ENCODE measurements around the gene CHN2. TPM values are rescaled to one million over a fixed set of nuclear protein-coding genes. Genes with fewer than 3 reads are reported as not detected.

CHN2 gene
- total and polyA plus RNA-seq, 10 donors = 4.2 to 52.0 (median 28.5) TPM

- Histone ChIP-seq H3K36me3 (no peaks in the 10 kb centered on the region), H3K4me3 (no peak overlapping the region), H3K4me1 (peaks cover 3 to 57% (median 17%) of the 10 kb centered on the region in 6 donors), H3K9me3 (no peaks in the 10 kb centered on the region), H3K27ac (peak overlapping the region in 5 of 8 donors; percentile 63 to 79 (median 75)), H3K27me3 (replicated peaks in 1 of 7) (no peaks in the 10 kb centered on the region)
- no peak for DNase-seq
- intact Hi-C loops (cut with DNase I; ENCODE audit: low total_unique reads) = no loop called here
- WGBS, 5 donors = 90 to 97% (median 94%) methylated on average over 7 of the region's 7 CpGs
- TF ChIP-seq POLR2AphosphoS5 (IDR thresholded peaks at IDR 0.05) (no peak), POLR2A (IDR thresholded peaks at IDR 0.05) (no peak)
- TF ChIP-seq, protein P1, sequence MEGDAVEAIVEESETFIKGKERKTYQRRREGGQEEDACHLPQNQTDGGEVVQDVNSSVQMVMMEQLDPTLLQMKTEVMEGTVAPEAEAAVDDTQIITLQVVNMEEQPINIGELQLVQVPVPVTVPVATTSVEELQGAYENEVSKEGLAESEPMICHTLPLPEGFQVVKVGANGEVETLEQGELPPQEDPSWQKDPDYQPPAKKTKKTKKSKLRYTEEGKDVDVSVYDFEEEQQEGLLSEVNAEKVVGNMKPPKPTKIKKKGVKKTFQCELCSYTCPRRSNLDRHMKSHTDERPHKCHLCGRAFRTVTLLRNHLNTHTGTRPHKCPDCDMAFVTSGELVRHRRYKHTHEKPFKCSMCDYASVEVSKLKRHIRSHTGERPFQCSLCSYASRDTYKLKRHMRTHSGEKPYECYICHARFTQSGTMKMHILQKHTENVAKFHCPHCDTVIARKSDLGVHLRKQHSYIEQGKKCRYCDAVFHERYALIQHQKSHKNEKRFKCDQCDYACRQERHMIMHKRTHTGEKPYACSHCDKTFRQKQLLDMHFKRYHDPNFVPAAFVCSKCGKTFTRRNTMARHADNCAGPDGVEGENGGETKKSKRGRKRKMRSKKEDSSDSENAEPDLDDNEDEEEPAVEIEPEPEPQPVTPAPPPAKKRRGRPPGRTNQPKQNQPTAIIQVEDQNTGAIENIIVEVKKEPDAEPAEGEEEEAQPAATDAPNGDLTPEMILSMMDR (IDR thresholded peaks at IDR 0.05 in 8 of 11, conservative IDR thresholded peaks at IDR 0.05 in 3 of 11) = no peak
Observed at GRCh38 chr7:29249383-29249750, 54.8 kb downstream of the CHN2 start.

DNA sequence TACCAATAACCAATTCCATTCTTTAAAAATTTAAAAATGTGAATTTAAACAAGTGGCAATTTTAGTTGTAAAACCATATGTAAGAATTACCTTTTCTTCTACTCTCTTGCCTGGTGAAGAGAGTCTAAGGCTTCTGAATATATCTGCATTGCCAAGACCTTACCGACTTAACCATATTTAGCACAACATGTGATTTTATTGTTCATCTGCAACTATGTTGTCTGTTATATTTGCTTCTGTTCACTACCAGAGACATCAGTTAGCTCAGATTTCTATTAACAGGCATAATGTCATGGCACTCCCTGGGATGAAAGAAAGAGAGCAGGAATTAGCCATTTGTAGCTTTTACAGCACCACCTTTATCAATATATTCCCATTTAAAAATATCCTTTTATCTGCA, 55.3 kb downstream of the CHN2 start:
- no peak for TF ChIP-seq POLR2A (IDR thresholded peaks at IDR 0.05)
- no peak for TF ChIP-seq POLR2AphosphoS5 (IDR thresholded peaks at IDR 0.05)
- TF ChIP-seq, protein P1 (IDR thresholded peaks at IDR 0.05 in 8 of 11, conservative IDR thresholded peaks at IDR 0.05 in 3 of 11) = no peak
- H3K4me3 ChIP-seq = no peak overlapping the region
- peaks cover 3 to 52% (median 17%) of the 10 kb centered on the region in 6 donors for H3K4me1 ChIP-seq
- peak overlapping the region in 2 of 8 donors; percentile 75 to 79 for H3K27ac ChIP-seq
- no peaks in the 10 kb centered on the region for H3K9me3 ChIP-seq
- H3K36me3 ChIP-seq = no peaks in the 10 kb centered on the region
- WGBS, 5 donors = 88 to 98% (median 93%) methylated on average over 1 of the region's 1 CpG
- no peak for DNase-seq
- no peaks in the 10 kb centered on the region for H3K27me3 ChIP-seq (replicated peaks in 1 of 7)
- intact Hi-C loops (cut with DNase I; ENCODE audit: low total_unique reads) = no loop called here

GRCh38 chr7:29253225-29253624, 58.6 kb downstream of the CHN2 start:
- no peak for DNase-seq
- Histone ChIP-seq H3K27me3 (replicated peaks in 1 of 7) (no peaks in the 10 kb centered on the region), H3K36me3 (no peaks in the 10 kb centered on the region), H3K27ac (no peak overlapping the region), H3K4me1 (peaks cover 0 to 27% (median 7%) of the 10 kb centered on the region in 6 donors), H3K4me3 (no peak overlapping the region), H3K9me3 (no peaks in the 10 kb centered on the region)
- WGBS, 5 donors = 97 to 100% (median 97%) methylated on average over 1 of the region's 1 CpG
- no peak for TF ChIP-seq POLR2A (IDR thresholded peaks at IDR 0.05)
- no peak for TF ChIP-seq POLR2AphosphoS5 (IDR thresholded peaks at IDR 0.05)
- TF ChIP-seq, protein P1 (IDR thresholded peaks at IDR 0.05 in 8 of 11, conservative IDR thresholded peaks at IDR 0.05 in 3 of 11) = no peak
- intact Hi-C loops (cut with DNase I; ENCODE audit: low total_unique reads) = no loop called here

DNA sequence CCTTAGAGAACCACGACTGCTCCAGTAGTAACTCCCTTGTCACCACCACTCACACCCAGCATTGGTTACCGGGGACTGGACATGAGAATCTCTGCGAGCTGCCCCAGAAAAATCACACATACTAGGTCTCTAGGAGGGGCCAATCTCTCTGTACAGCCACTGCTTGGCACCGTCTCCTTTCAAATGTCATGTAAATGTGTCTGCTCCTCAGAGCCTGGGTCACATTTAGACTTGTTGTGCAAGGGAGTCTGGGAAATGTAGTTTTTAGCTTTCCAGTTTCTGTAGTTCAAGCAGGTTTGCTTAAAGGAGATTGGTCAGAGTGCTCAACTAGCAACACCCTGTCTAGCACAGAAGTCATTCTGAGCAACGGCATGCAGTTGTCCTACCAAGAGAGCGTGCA, 60.0 kb downstream of the CHN2 start:
- Histone ChIP-seq H3K27me3 (replicated peaks in 1 of 7) (no peaks in the 10 kb centered on the region), H3K4me1 (peaks cover 0 to 13% (median 0%) of the 10 kb centered on the region in 6 donors), H3K36me3 (no peaks in the 10 kb centered on the region), H3K9me3 (no peaks in the 10 kb centered on the region), H3K27ac (no peak overlapping the region), H3K4me3 (no peak overlapping the region)
- intact Hi-C loops (cut with DNase I; ENCODE audit: low total_unique reads) = no loop called here
- no peak for DNase-seq
- TF ChIP-seq, protein P1 (IDR thresholded peaks at IDR 0.05 in 8 of 11, conservative IDR thresholded peaks at IDR 0.05 in 3 of 11) = no peak
- TF ChIP-seq POLR2AphosphoS5 (IDR thresholded peaks at IDR 0.05) (no peak), POLR2A (IDR thresholded peaks at IDR 0.05) (no peak)
- WGBS, 5 donors = 82 to 92% (median 91%) methylated on average over 6 of the region's 6 CpGs

Data from spleen (tissue), 11 donors.